ENCODE measurements around the gene TMEM263.

TMEM263 gene

GRCh38 chr12:106924268-106924861 lies 31.3 kb upstream of the TMEM263 start:
- H3K4me3 ChIP-seq: no peak overlapping the region
- DNase-seq (ENCODE audit: low spot score): no peak
- H3K27ac ChIP-seq: no peak overlapping the region
- TF ChIP-seq CTCF (IDR thresholded peaks at IDR 0.05): no peak

- Histone ChIP-seq H3K4me3 (no peak overlapping the region), H3K27ac (no peak overlapping the region)
- DNase-seq (ENCODE audit: low spot score): no peak
- no peak for TF ChIP-seq CTCF (IDR thresholded peaks at IDR 0.05)
Measured at GRCh38 chr12:106926657-106927056, 29.1 kb upstream of the TMEM263 start.

- no peak for DNase-seq (ENCODE audit: low spot score)
- no peak for TF ChIP-seq CTCF (IDR thresholded peaks at IDR 0.05)
Measured at GRCh38 chr12:106934277-106934676, 21.4 kb upstream of the TMEM263 start.

GRCh38 chr12:106941481-106942156 lies 14.1 kb upstream of the TMEM263 start:
- peak overlapping the region in 1 of 2 donors; percentile 51 for H3K27ac ChIP-seq

More at GRCh38 chr12:106934277-106934676, 21.4 kb upstream of the TMEM263 start:
- Histone ChIP-seq H3K27ac (no peak overlapping the region), H3K4me3 (no peak overlapping the region)

GRCh38 chr12:106942775-106943174 lies 12.9 kb upstream of the TMEM263 start:
- Histone ChIP-seq H3K4me3 (no peak overlapping the region), H3K27ac (no peak overlapping the region)
- no peak for TF ChIP-seq CTCF (IDR thresholded peaks at IDR 0.05)
- no peak for DNase-seq (ENCODE audit: low spot score)

More at GRCh38 chr12:106941481-106942156, 14.1 kb upstream of the TMEM263 start:
- no peak overlapping the region for H3K4me3 ChIP-seq
- TF ChIP-seq CTCF (IDR thresholded peaks at IDR 0.05): no peak
- DNase-seq (ENCODE audit: low spot score): no peak

GRCh38 chr12:106945261-106945851 lies 10.4 kb upstream of the TMEM263 start:
- no peak for TF ChIP-seq CTCF (IDR thresholded peaks at IDR 0.05)
- no peak for DNase-seq (ENCODE audit: low spot score)
- Histone ChIP-seq H3K27ac (no peak overlapping the region), H3K4me3 (no peak overlapping the region)

- no peak for TF ChIP-seq CTCF (IDR thresholded peaks at IDR 0.05)
- no peak for DNase-seq (ENCODE audit: low spot score)
- H3K27ac ChIP-seq: no peak overlapping the region
- no peak overlapping the region for H3K4me3 ChIP-seq
Measured at GRCh38 chr12:106947461-106947860, 8.2 kb upstream of the TMEM263 start.

Data from coronary artery (tissue), 2 donors.